Thyroid gland (tissue), 4 donors: ENCODE data around the gene LRRC10.

Experiments
- CTCF ChIP-seq, 6 experiments: fragments of 200-600 bp in 3 of 6; fragments of 450-650 bp in 3 of 6; sonication (generic) in 3 of 6; IDR thresholded peaks; one replicate each; pipeline ENCODE4 v1.5.1; 2016 to 2019; ENCODE audit warnings: antibody characterized with exemption in 6 of 6, mild to moderate bottlenecking in 2 of 6, inconsistent platforms in 1 of 6, moderate library complexity in 1 of 6
- POLR2A ChIP-seq, 2 donors: fragments of 450-650 bp; IDR thresholded peaks; one replicate each; pipeline ENCODE4 v1.6.1; 2017; ENCODE audit warnings: antibody characterized with exemption in 2 of 2, mild to moderate bottlenecking in 2 of 2, moderate library complexity in 1 of 2

- no peak for TF ChIP-seq CTCF (IDR thresholded peaks at IDR 0.05)
- no peak for TF ChIP-seq POLR2A (IDR thresholded peaks at IDR 0.05)
Observed at GRCh38 chr12:69620921-69621320, 10.2 kb upstream of the LRRC10 start.
